Suprapubic skin (tissue), 4 donors: ENCODE results near the gene PHACTR1.

Experiments
- POLR2A ChIP-seq, 2 donors: fragments of 450-650 bp; IDR thresholded peaks; one replicate each; pipeline ENCODE4 v1.6.1; 2017; ENCODE audit warnings: antibody characterized with exemption in 2 of 2, mild to moderate bottlenecking in 2 of 2, moderate library complexity in 2 of 2
- POLR2AphosphoS5 ChIP-seq, 3 donors: sonication (generic); formaldehyde crosslinking; IDR thresholded peaks; one replicate each; pipeline ENCODE4 v1.6.1; 2017; ENCODE audit warnings: antibody characterized with exemption in 3 of 3
- TF ChIP-seq, protein P1 (sequence below), 2 donors: fragments of 200-600 bp in 1 of 2; fragments of 450-650 bp in 1 of 2; sonication (generic) in 1 of 2; IDR thresholded peaks; one replicate each; pipeline ENCODE4 v1.5.1; 2016 to 2019; ENCODE audit warnings: antibody characterized with exemption in 2 of 2, mild to moderate bottlenecking in 1 of 2, moderate library complexity in 1 of 2

DNA sequence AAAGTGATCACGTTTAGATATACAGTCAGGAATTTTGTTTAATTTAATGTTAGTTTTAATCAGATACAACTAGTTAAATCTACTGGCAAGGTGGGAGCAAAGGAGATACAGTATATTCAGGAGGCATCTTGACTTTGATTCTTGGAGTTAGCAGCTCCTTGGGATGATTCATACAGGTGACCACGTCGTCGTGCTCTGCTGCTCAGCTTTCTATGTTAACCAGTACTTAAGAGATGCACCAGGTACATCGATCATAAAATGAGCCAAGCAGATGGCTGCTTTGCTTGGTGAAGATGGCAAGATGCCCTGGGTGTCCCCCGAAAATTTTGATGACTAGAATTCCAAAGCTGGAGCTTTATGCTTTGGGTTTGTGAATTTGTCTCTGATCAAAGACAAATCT, 547.1 kb downstream of the PHACTR1 start:
- TF ChIP-seq, protein P1, sequence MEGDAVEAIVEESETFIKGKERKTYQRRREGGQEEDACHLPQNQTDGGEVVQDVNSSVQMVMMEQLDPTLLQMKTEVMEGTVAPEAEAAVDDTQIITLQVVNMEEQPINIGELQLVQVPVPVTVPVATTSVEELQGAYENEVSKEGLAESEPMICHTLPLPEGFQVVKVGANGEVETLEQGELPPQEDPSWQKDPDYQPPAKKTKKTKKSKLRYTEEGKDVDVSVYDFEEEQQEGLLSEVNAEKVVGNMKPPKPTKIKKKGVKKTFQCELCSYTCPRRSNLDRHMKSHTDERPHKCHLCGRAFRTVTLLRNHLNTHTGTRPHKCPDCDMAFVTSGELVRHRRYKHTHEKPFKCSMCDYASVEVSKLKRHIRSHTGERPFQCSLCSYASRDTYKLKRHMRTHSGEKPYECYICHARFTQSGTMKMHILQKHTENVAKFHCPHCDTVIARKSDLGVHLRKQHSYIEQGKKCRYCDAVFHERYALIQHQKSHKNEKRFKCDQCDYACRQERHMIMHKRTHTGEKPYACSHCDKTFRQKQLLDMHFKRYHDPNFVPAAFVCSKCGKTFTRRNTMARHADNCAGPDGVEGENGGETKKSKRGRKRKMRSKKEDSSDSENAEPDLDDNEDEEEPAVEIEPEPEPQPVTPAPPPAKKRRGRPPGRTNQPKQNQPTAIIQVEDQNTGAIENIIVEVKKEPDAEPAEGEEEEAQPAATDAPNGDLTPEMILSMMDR (IDR thresholded peaks at IDR 0.05), result no peak
- no peak for TF ChIP-seq POLR2A (IDR thresholded peaks at IDR 0.05)
- no peak for TF ChIP-seq POLR2AphosphoS5 (IDR thresholded peaks at IDR 0.05)
